NCI-H2107 (cell line): ENCODE measurements around the gene ATP1B4.
A peak's percentile ranks its signal among the peaks of the same experiment; 100 is the strongest.

Experiments used
- DNase-seq: peaks from one replicate; lab custom pipeline; 2025; lab: John Stamatoyannopoulos, UW

Gene ATP1B4

GRCh38 chrX:120377179-120377578 lies 15.3 kb downstream of the ATP1B4 start:
- no peak for DNase-seq

DNA sequence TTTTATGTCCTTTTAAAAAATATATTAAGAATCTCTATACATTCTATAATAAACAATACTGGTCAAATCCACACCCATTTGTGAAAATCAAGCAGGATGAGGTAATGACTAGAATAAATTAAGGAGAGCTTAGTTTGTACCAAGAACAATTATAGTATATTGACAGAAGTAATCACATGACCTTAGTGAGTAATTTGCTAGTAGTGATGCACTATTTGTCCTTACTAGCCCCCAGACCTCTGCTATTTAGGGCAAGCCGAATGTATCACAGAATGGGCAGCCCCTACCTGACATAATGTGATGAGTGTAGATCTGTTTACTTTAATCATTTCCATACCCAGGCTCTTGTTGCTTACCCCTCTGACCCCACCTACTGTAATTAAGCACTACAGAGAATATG lies 15.8 kb downstream of the ATP1B4 start:
- DNase-seq, result no peak

- DNase-seq, result no peak
Observed at GRCh38 chrX:120378570-120378969, 16.7 kb downstream of the ATP1B4 start.

- DNase-seq, result no peak
Observed at GRCh38 chrX:120379937-120380681, 18.2 kb downstream of the ATP1B4 start.

GRCh38 chrX:120380699-120381098 lies 18.8 kb downstream of the ATP1B4 start:
- peak; percentile 0 for DNase-seq

DNA sequence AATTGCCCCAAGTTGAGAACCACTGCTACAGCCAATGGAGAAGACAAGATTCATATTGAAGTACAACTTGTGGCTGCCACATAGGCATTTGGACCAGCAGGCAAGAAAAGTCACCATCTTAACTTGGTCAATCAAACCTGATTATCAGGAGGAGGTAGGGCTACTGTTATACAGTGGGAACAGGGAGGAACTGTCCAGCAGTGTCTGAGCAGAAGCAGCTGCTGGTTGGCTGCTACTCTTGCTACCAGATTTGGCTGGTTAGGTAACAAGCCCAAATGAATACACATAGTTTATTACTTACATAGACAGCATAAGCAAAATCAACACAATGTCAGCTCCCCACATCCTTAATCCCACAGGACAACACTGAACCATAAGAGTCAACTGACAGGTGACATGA lies 39.4 kb downstream of the ATP1B4 start:
- no peak for DNase-seq

GRCh38 chrX:120402369-120402768 lies 40.5 kb downstream of the ATP1B4 start:
- DNase-seq, result no peak

DNA sequence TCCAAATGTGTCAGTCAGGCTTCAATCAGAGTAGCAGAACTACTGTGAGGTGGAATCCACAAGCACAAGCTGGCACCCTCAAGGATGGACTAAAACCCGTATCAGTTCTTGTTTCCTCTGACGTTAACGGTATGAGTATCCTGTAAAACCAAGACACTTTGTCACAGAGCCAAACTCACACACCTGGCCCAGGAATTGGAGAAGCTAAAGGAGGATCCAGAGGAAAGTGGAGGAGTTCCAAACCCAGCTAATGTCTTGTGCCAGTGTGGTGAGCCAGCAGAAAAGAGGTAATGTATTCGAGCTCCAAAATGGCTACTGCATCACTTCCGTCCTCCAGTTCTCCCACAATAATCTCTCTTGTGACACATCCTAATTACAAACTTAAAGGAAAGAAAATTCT lies 44.7 kb downstream of the ATP1B4 start:
- no peak for DNase-seq

GRCh38 chrX:120408168-120408567 lies 46.3 kb downstream of the ATP1B4 start:
- DNase-seq, result no peak

DNA sequence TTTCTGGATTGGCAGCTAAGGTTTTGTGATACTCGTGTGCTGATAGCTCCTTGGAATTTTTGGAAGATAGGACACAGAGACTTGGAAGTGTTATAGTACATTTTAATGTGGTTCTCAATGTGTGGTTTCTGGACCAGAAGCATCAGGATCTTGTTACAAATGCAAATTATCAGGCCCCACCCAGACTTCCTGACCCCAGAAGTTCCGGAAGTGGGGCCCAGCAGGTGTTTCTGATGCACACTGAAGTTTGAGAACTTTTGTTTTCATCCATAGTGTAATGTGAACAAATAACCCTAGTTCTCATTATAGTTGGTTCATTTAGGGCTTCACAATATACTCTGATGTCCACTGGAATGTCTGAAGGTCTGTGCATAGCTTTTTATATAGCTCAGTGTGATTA lies 57.6 kb downstream of the ATP1B4 start:
- no peak for DNase-seq

- DNase-seq, result no peak
Observed at GRCh38 chrX:120426599-120426998, 64.7 kb downstream of the ATP1B4 start.

DNA sequence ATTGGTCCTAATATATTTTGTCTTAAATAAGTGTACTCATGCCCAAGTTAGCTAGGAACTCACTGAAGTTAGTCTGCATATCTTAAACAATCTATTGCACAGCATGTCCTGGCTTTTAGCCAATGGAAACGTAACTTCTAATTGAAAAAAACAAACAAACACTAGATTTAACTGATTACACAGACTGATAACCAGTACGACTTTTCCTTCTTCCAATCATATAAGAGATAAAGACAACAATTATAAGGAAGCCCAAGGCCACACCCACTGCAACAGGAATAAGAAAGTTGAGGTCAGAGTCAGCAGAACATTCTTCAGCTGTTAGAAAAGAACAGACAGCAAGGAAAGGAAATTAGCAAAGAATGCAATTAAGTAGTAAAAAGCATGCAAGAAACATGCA lies 66.4 kb downstream of the ATP1B4 start:
- no peak for DNase-seq

GRCh38 chrX:120429776-120430540 lies 68.1 kb downstream of the ATP1B4 start:
- DNase-seq, result peak; percentile 3
